Endothelial cell (in vitro differentiated cells): ENCODE data around the gene MDN1. TPM values are rescaled to one million over a fixed set of nuclear protein-coding genes. Genes with fewer than 3 reads are reported as not detected.
"Not testable (repeated sequence)": the region's sequence is repeated elsewhere in the genome, so short reads cannot be mapped to it uniquely, and the experiment has no call there.

Experiments
- DNase-seq: peaks from one replicate; pipeline ENCODE4 v3.0.0; 2021; ENCODE audit warnings: low spot score
- H3K27ac Mint-ChIP-seq: one replicate; pipeline ENCODE4 v1.8.0; 2021; ENCODE audit warnings: mixed read lengths, inconsistent platforms; ENCODE audit not compliant: unreplicated experiment
- H3K27me3 Mint-ChIP-seq: one replicate; pipeline ENCODE4 v1.8.0; 2021; ENCODE audit warnings: mild to moderate bottlenecking, moderate library complexity, mixed read lengths, inconsistent platforms; ENCODE audit not compliant: unreplicated experiment
- H3K36me3 Mint-ChIP-seq: one replicate; pipeline ENCODE4 v1.8.0; 2021; ENCODE audit warnings: mild to moderate bottlenecking, low read depth, mixed read lengths, inconsistent platforms; ENCODE audit not compliant: unreplicated experiment
- H3K4me1 Mint-ChIP-seq: one replicate; pipeline ENCODE4 v1.8.0; 2021; ENCODE audit warnings: mild to moderate bottlenecking, mixed read lengths, inconsistent platforms; ENCODE audit not compliant: unreplicated experiment
- H3K4me3 Mint-ChIP-seq: one replicate; pipeline ENCODE4 v1.8.0; 2021; ENCODE audit warnings: mild to moderate bottlenecking, mixed read lengths, inconsistent platforms; ENCODE audit not compliant: unreplicated experiment
- H3K9me3 Mint-ChIP-seq: one replicate; pipeline ENCODE4 v1.8.0; 2021; ENCODE audit warnings: mixed read lengths, inconsistent platforms; ENCODE audit not compliant: unreplicated experiment
- CTCF ChIP-seq: fragments of 200-600 bp; sonication (generic); IDR thresholded peaks from one replicate; pipeline ENCODE4 v1.5.0; 2021; ENCODE audit warnings: antibody characterized with exemption; ENCODE audit not compliant: unreplicated experiment
- total RNA-seq: library from RNA; stranded (reverse); fragmentation: NEBNext Ultra II Directional; extraction: Animal tissue kit (Norgen Biotek cat#: 25700); gene quantifications from one replicate; pipeline ENCODE4 v1.2.1, GENCODE V29; 2021; ENCODE audit not compliant: unreplicated experiment

The MDN1 gene
- total RNA-seq, 1 donor from 2014 or later, result 70.0 TPM

- Mint-ChIP-seq H3K27ac (peak overlapping the region; percentile 89), H3K27me3 (peaks cover 4% of the 10 kb centered on the region), H3K4me3 (peak overlapping the region; percentile 99), H3K9me3 (no peaks in the 10 kb centered on the region), H3K36me3 (peaks cover 4% of the 10 kb centered on the region), H3K4me1 (peaks cover 15% of the 10 kb centered on the region)
- TF ChIP-seq CTCF, result no peak
- no peak for DNase-seq
Observed at GRCh38 chr6:89828988-89829471, 9.4 kb upstream of the MDN1 start.

DNA sequence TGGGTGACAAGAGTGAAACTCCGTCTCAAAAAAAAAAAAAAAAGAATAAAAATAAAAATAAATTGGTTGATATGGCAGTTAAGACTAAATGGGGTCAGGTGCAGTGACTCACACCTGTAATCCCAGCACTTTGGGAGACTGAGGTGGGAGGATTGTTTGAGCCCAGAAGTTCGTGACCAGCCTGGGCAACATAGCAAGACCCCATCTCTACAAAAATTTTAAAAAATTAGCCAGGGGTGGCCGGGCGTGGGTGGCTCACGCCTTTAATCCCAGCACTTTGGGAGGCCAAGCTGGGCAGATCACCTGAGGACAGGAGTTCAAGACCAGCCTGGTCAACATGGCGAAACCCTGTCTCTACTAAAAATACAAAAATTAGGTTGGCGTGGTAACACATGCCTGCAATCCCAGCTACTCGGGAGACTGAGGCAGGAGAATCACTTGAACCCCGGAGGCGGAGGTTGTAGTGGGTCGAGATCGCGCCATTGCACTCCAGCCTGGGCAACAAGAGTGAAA, 8.9 kb upstream of the MDN1 start:
- not testable (repeated sequence) for H3K9me3 Mint-ChIP-seq, H3K27ac Mint-ChIP-seq, H3K27me3 Mint-ChIP-seq, H3K36me3 Mint-ChIP-seq, DNase-seq
- peaks cover 15% of the 10 kb centered on the region for H3K4me1 Mint-ChIP-seq
- H3K4me3 Mint-ChIP-seq, result peak overlapping the region; percentile 99

- TF ChIP-seq CTCF, result no peak
- peaks cover 15% of the 10 kb centered on the region for H3K4me1 Mint-ChIP-seq
- H3K4me3 Mint-ChIP-seq, result no peak overlapping the region
- peaks cover 7% of the 10 kb centered on the region for H3K36me3 Mint-ChIP-seq
- H3K9me3 Mint-ChIP-seq, result no peaks in the 10 kb centered on the region
- no peak overlapping the region for H3K27ac Mint-ChIP-seq
- no peaks in the 10 kb centered on the region for H3K27me3 Mint-ChIP-seq
- no peak for DNase-seq
Observed at GRCh38 chr6:89826029-89826528, 6.5 kb upstream of the MDN1 start.

- no peak for DNase-seq
- peaks cover 35% of the 10 kb centered on the region for H3K4me1 Mint-ChIP-seq
- H3K27me3 Mint-ChIP-seq, result peaks cover 15% of the 10 kb centered on the region
- H3K27ac Mint-ChIP-seq, result peak overlapping the region; percentile 91
- H3K4me3 Mint-ChIP-seq, result peak overlapping the region; percentile 95
- H3K36me3 Mint-ChIP-seq, result peaks cover 11% of the 10 kb centered on the region
- H3K9me3 Mint-ChIP-seq, result no peaks in the 10 kb centered on the region
- no peak for TF ChIP-seq CTCF
Observed at GRCh38 chr6:89818977-89819335, 638 bp downstream of the MDN1 start.

- Mint-ChIP-seq H3K4me3 (peak overlapping the region; percentile 95), H3K9me3 (no peaks in the 10 kb centered on the region), H3K27ac (peak overlapping the region; percentile 89), H3K36me3 (peaks cover 11% of the 10 kb centered on the region), H3K27me3 (peaks cover 15% of the 10 kb centered on the region), H3K4me1 (peaks cover 36% of the 10 kb centered on the region)
- DNase-seq, result no peak
- TF ChIP-seq CTCF, result no peak
Observed at GRCh38 chr6:89817481-89817880, 2.1 kb downstream of the MDN1 start.

DNA sequence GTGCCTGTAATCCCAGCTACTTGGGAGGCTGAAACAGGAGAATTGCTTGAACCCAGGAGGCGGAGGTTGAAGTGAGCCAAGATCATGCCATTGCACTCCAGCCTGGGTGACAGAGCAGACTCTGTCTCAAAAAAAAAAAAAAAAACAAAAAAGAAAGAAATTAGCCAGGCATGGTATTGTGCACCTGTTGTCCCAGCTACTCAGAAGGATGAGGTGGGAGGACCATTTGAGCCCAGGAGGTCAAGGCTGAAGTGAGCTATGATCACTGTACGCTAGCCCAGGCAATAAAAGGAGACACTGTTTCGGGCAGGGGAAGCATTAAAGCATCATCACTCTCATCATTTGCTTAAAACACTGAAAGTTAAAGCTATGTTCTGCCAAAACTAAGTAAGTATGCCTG, 6.2 kb downstream of the MDN1 start:
- H3K4me1 Mint-ChIP-seq, result peaks cover 26% of the 10 kb centered on the region
- H3K27ac Mint-ChIP-seq, H3K27me3 Mint-ChIP-seq, H3K9me3 Mint-ChIP-seq, H3K36me3 Mint-ChIP-seq, H3K4me3 Mint-ChIP-seq, DNase-seq: not testable (repeated sequence)
